HL-60 (cell line): ENCODE data around the gene CPNE2.

Experiments used
- DNase-seq, 2 experiments: peaks; one replicate each; pipeline ENCODE4 v3.0.0-alpha.2; 2010 to 2020; ENCODE audit warnings: low read depth in 1 of 2, low spot score in 1 of 2
- H3K27ac ChIP-seq: fragments of 250-450 bp; sonication (Bioruptor Pico); replicated peaks from 2 replicates; pipeline ENCODE4 v1.5.1; 2020; ENCODE audit warnings: mild to moderate bottlenecking, moderate library complexity
- H3K27me3 ChIP-seq: fragments of 250-450 bp; sonication (Bioruptor Pico); 2 replicates; pipeline ENCODE4 v1.5.1; 2021; ENCODE audit warnings: mild to moderate bottlenecking, moderate library complexity; ENCODE audit not compliant: insufficient read depth, poor library complexity, severe bottlenecking
- H3K4me3 ChIP-seq: replicated peaks from 2 replicates; pipeline ENCODE4 v1.5.1; 2011; ENCODE audit warnings: mild to moderate bottlenecking, control low read depth, low read length; ENCODE audit not compliant: insufficient read depth
- GABPA ChIP-seq: IDR thresholded peaks from 2 replicates; pipeline ENCODE4 v1.6.1; 2012; ENCODE audit warnings: low read depth
- POLR2AphosphoS5 ChIP-seq: IDR thresholded peaks from 2 replicates; pipeline ENCODE4 v1.6.1; 2012; ENCODE audit warnings: low read depth
- SPI1 ChIP-seq: IDR thresholded peaks from 2 replicates; pipeline ENCODE4 v1.6.1; 2012; ENCODE audit warnings: low read depth, mild to moderate bottlenecking, borderline replicate concordance
- TF ChIP-seq, protein P1 (sequence below): IDR thresholded peaks from one replicate; pipeline ENCODE4 v1.5.1; 2011; ENCODE audit warnings: low read length, control low read depth, inconsistent platforms; ENCODE audit not compliant: insufficient read depth
- TF ChIP-seq, protein P2 (sequence below): IDR thresholded peaks from 2 replicates; pipeline ENCODE4 v1.6.1; 2012; ENCODE audit warnings: low read depth; ENCODE audit not compliant: insufficient replicate concordance

CPNE2 gene

GRCh38 chr16:57169327-57169726, 76.9 kb downstream of the CPNE2 start:
- DNase-seq: no peak
- no peaks in the 10 kb centered on the region for H3K27me3 ChIP-seq
- no peak overlapping the region for H3K4me3 ChIP-seq
- TF ChIP-seq SPI1: no peak
- TF ChIP-seq, protein P1, sequence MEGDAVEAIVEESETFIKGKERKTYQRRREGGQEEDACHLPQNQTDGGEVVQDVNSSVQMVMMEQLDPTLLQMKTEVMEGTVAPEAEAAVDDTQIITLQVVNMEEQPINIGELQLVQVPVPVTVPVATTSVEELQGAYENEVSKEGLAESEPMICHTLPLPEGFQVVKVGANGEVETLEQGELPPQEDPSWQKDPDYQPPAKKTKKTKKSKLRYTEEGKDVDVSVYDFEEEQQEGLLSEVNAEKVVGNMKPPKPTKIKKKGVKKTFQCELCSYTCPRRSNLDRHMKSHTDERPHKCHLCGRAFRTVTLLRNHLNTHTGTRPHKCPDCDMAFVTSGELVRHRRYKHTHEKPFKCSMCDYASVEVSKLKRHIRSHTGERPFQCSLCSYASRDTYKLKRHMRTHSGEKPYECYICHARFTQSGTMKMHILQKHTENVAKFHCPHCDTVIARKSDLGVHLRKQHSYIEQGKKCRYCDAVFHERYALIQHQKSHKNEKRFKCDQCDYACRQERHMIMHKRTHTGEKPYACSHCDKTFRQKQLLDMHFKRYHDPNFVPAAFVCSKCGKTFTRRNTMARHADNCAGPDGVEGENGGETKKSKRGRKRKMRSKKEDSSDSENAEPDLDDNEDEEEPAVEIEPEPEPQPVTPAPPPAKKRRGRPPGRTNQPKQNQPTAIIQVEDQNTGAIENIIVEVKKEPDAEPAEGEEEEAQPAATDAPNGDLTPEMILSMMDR: no peak
- TF ChIP-seq, protein P2, sequence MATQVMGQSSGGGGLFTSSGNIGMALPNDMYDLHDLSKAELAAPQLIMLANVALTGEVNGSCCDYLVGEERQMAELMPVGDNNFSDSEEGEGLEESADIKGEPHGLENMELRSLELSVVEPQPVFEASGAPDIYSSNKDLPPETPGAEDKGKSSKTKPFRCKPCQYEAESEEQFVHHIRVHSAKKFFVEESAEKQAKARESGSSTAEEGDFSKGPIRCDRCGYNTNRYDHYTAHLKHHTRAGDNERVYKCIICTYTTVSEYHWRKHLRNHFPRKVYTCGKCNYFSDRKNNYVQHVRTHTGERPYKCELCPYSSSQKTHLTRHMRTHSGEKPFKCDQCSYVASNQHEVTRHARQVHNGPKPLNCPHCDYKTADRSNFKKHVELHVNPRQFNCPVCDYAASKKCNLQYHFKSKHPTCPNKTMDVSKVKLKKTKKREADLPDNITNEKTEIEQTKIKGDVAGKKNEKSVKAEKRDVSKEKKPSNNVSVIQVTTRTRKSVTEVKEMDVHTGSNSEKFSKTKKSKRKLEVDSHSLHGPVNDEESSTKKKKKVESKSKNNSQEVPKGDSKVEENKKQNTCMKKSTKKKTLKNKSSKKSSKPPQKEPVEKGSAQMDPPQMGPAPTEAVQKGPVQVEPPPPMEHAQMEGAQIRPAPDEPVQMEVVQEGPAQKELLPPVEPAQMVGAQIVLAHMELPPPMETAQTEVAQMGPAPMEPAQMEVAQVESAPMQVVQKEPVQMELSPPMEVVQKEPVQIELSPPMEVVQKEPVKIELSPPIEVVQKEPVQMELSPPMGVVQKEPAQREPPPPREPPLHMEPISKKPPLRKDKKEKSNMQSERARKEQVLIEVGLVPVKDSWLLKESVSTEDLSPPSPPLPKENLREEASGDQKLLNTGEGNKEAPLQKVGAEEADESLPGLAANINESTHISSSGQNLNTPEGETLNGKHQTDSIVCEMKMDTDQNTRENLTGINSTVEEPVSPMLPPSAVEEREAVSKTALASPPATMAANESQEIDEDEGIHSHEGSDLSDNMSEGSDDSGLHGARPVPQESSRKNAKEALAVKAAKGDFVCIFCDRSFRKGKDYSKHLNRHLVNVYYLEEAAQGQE: no peak
- TF ChIP-seq POLR2AphosphoS5: no peak
- TF ChIP-seq GABPA: no peak
- no peak overlapping the region for H3K27ac ChIP-seq

GRCh38 chr16:57172721-57173290, 80.4 kb downstream of the CPNE2 start:
- no peak overlapping the region for H3K27ac ChIP-seq
- DNase-seq: no peak
- H3K27me3 ChIP-seq: no peaks in the 10 kb centered on the region
- H3K4me3 ChIP-seq: no peak overlapping the region
- TF ChIP-seq, protein P2: no peak
- TF ChIP-seq GABPA (no peak), POLR2AphosphoS5 (no peak), SPI1 (no peak)
- TF ChIP-seq, protein P1: no peak

GRCh38 chr16:57175896-57176295, 83.5 kb downstream of the CPNE2 start:
- TF ChIP-seq, protein P2: no peak
- no peak for TF ChIP-seq GABPA
- TF ChIP-seq, protein P1: no peak
- TF ChIP-seq SPI1: no peak
- no peak for TF ChIP-seq POLR2AphosphoS5
- H3K27ac ChIP-seq: no peak overlapping the region

More at GRCh38 chr16:57175896-57176295, 83.5 kb downstream of the CPNE2 start:
- Histone ChIP-seq H3K4me3 (no peak overlapping the region), H3K27me3 (no peaks in the 10 kb centered on the region)
- no peak for DNase-seq
